ENCODE data around the gene SAMD1. TPM values are rescaled to one million over a fixed set of nuclear protein-coding genes. Genes with fewer than 3 reads are reported as not detected.

Gene SAMD1
- total and polyA plus RNA-seq, 2 donors from 2014 or later, result 23.3 to 28.3 TPM

DNA sequence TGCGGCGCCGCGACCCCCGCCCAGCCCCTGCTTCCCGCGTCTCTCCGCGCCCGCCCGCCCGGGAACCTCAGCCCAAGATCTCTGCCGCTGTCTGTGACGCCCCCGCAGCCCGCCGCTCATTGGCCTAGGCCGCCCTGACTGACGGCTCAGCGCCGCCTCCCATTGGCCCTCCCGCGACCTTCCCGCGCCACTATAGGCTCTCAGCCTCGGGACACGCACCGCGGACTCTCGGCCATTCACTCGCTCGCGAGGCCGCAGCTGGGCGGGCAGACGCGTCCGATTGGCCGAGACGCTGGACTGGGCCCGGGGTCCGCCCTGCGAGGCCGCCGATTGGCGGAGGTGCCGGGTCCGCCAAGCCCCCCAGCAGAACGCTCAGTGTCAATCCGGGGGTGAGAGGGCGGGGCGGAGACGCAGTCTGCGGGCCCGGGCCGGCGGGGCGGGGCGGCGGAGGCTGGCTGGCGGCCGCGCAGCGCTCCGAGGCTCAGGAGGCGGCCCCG lies 27.2 kb upstream of the SAMD1 start, which contains the start of gene PRKACA:
Gene PRKACA (minus strand): TSS at position 95 of the 497 bp plus-strand sequence. CDS start 215 bp downstream, outside the sequence.
- FAIRE-seq (peak; percentile 60), DNase-seq (peak; percentile 99 to 100 (median 99))
- H3K9ac ChIP-seq (ENCODE audit: low read length in 3 of 3), result peak within 1 kb of the TSS; percentile 32 to 92 (median 87)
- peaks cover 0 to 40% (median 32%) of the 10 kb centered on the region in 3 donors for H3K4me1 ChIP-seq (ENCODE audit: control insufficient read depth in 2 of 3, insufficient read depth in 2 of 3, low read depth in 1 of 3, low read length in 3 of 3)
- no peaks in the 10 kb centered on the region for H3K9me3 ChIP-seq (ENCODE audit: control insufficient read depth in 2 of 3, insufficient read depth in 1 of 3, low read length in 3 of 3)
- peak within 1 kb of the TSS; percentile 68 to 86 (median 83) for H3K4me3 ChIP-seq (ENCODE audit: low read length in 3 of 3)
- H3K27me3 ChIP-seq (ENCODE audit: control insufficient read depth, insufficient read depth, low read length), result no peaks in the 10 kb centered on the region
- H3K27ac ChIP-seq (ENCODE audit: low read depth in 2 of 2, low read length in 2 of 2), result peak within 1 kb of the TSS; percentile 98 to 99
- TF ChIP-seq, protein P1, sequence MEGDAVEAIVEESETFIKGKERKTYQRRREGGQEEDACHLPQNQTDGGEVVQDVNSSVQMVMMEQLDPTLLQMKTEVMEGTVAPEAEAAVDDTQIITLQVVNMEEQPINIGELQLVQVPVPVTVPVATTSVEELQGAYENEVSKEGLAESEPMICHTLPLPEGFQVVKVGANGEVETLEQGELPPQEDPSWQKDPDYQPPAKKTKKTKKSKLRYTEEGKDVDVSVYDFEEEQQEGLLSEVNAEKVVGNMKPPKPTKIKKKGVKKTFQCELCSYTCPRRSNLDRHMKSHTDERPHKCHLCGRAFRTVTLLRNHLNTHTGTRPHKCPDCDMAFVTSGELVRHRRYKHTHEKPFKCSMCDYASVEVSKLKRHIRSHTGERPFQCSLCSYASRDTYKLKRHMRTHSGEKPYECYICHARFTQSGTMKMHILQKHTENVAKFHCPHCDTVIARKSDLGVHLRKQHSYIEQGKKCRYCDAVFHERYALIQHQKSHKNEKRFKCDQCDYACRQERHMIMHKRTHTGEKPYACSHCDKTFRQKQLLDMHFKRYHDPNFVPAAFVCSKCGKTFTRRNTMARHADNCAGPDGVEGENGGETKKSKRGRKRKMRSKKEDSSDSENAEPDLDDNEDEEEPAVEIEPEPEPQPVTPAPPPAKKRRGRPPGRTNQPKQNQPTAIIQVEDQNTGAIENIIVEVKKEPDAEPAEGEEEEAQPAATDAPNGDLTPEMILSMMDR (IDR thresholded peaks at IDR 0.05; ENCODE audit: borderline replicate concordance, extremely low read depth, insufficient read depth), result no peak
- H3K36me3 ChIP-seq (ENCODE audit: control insufficient read depth in 2 of 3, insufficient read depth in 3 of 3, low read length in 3 of 3), result no peaks in the 10 kb centered on the region
- intact Hi-C loops (cut with DNase I), result no loop called here

DNA sequence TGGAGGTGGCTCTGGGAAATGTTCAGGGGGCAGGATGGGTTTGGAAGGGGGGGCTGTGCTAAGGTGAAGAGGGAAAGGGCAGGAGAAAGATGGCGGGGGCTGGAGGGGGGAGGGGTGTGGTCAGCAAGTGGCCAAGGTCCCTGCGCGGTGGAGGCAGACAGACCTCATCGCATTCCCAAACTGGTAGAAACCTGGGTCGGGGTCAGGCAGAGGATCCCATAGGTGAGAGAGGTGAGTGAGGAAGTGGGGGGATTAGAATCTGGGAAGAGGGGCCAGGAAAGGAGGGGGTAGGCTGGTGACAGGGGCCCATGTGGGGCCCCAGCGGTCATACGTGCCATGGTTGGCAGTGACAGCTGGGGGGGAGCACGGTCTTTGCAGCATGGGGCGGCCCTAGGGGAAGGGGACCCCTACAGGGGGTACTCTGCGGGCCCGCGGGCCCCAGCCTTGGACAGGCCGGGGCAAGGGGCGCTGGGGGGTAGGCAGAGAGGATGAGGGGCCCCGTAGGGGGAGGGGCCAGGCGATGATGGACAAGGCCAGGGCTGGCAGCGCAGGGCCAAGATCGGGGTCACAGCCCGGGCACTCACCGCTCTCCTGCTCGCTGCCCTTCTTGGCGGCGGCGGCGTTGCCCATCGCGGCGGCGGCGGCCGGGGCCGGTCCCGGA lies 26.5 kb upstream of the SAMD1 start:
- DNase-seq (peak in 2 of 5 donors; percentile 84 to 88), FAIRE-seq (no peak)
- Histone ChIP-seq H3K9me3 (ENCODE audit: control insufficient read depth in 2 of 3, insufficient read depth in 1 of 3, low read length in 3 of 3) (no peaks in the 10 kb centered on the region), H3K4me1 (ENCODE audit: control insufficient read depth in 2 of 3, insufficient read depth in 2 of 3, low read depth in 1 of 3, low read length in 3 of 3) (peaks cover 0 to 46% (median 37%) of the 10 kb centered on the region in 3 donors), H3K27me3 (ENCODE audit: control insufficient read depth, insufficient read depth, low read length) (no peaks in the 10 kb centered on the region), H3K9ac (ENCODE audit: low read length in 3 of 3) (peak overlapping the region; percentile 30 to 87 (median 70)), H3K36me3 (ENCODE audit: control insufficient read depth in 2 of 3, insufficient read depth in 3 of 3, low read length in 3 of 3) (no peaks in the 10 kb centered on the region), H3K27ac (ENCODE audit: low read depth in 2 of 2, low read length in 2 of 2) (peak overlapping the region; percentile 63 to 69), H3K4me3 (ENCODE audit: low read length in 3 of 3) (peak overlapping the region; percentile 68 to 83 (median 80))
- TF ChIP-seq, protein P1 (IDR thresholded peaks at IDR 0.05; ENCODE audit: borderline replicate concordance, extremely low read depth, insufficient read depth), result no peak
- intact Hi-C loops (cut with DNase I), result no loop called here

DNA sequence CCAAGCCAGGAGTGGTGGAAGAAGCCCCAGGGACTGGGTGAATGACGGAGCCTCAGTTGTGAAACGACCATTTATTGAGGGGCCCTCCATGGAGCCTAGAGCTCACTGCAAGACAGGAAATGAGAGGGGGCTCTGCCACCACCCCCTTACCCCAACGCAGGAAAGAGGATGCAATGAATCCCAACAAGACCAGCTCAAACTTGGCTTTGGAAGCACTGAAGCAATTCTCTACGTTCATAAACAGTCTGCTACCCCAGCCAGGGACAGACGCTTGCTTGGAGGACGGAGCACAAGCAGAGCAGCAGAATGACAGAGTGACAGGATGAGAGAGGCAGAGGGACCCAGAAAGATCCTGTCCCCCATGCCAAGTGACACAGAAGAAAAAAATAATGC lies 26.0 kb upstream of the SAMD1 start:
- H3K27ac ChIP-seq (ENCODE audit: low read depth in 2 of 2, low read length in 2 of 2), result peak overlapping the region; percentile 57 to 63
- TF ChIP-seq, protein P1 (IDR thresholded peaks at IDR 0.05; ENCODE audit: borderline replicate concordance, extremely low read depth, insufficient read depth), result no peak

More for the DNA sequence above, 26.0 kb upstream of the SAMD1 start:
- Histone ChIP-seq H3K4me1 (ENCODE audit: control insufficient read depth in 2 of 3, insufficient read depth in 2 of 3, low read depth in 1 of 3, low read length in 3 of 3) (peaks cover 0 to 49% (median 37%) of the 10 kb centered on the region in 3 donors), H3K9me3 (ENCODE audit: control insufficient read depth in 2 of 3, insufficient read depth in 1 of 3, low read length in 3 of 3) (no peaks in the 10 kb centered on the region), H3K9ac (ENCODE audit: low read length in 3 of 3) (peak overlapping the region; percentile 30 to 87 (median 70)), H3K36me3 (ENCODE audit: control insufficient read depth in 2 of 3, insufficient read depth in 3 of 3, low read length in 3 of 3) (no peaks in the 10 kb centered on the region), H3K4me3 (ENCODE audit: low read length in 3 of 3) (peak overlapping the region; percentile 68 to 83 (median 80)), H3K27me3 (ENCODE audit: control insufficient read depth, insufficient read depth, low read length) (no peaks in the 10 kb centered on the region)
- FAIRE-seq (no peak), DNase-seq (no peak)
- intact Hi-C loops (cut with DNase I), result no loop called here
